Fibroblast of villous mesenchyme (primary cell): ENCODE measurements around the gene DAGLB. TPM values are rescaled to one million over a fixed set of nuclear protein-coding genes. Genes with fewer than 3 reads are reported as not detected.

Experiments used
- DNase-seq: peaks from one replicate; pipeline ENCODE4 v3.0.0-alpha.2; 2010; ENCODE audit warnings: low read depth
- H3K4me3 ChIP-seq: 2 replicates; pipeline ENCODE4 v1.5.1; 2011; ENCODE audit warnings: low read depth, mild to moderate bottlenecking, low read length
- total RNA-seq: library from RNA; depleted of rRNA; stranded (reverse); fragments of >200 nt; gene quantifications from 2 replicates; pipeline ENCODE4 v1.2.3, GENCODE V29; 2012
- TF ChIP-seq, protein P1 (sequence below): IDR thresholded peaks from 2 replicates; pipeline ENCODE4 v1.5.1; 2012; ENCODE audit warnings: low read depth, mild to moderate bottlenecking, low read length; ENCODE audit not compliant: insufficient read depth

The DAGLB gene
- total RNA-seq, 1 donor = 29.4 TPM

DNA sequence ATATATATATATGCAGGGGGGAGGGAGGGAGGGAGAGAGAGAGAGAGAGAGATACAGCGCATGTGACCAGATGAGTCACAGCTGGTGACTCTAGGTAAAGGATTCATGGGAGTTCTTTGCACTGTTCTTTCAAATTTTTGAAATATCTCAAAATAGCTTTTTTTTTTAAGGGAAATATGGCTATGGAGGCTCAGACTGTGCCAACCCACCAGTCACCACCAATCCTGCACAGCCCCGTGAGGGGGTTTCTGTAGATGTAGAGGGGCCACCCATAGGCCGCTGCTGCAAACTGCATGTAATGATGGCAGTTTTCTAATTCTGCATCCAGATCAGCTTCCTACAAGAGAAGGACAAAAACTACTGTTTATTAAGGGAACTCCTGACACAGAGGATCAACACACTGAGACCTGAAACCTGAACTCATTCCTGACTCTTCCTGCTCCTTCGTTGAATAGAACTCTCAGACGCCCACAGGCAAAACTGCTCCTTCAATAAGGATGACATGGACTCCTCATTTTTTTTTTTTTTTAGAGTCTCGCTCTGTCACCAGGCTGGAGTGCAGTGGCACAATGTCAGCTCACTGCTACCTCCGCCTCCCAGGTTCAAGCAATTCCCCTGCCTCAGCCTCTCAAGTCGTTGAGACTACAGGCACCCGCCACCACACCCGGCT lies 17.3 kb downstream of the DAGLB start:
- TF ChIP-seq, protein P1, sequence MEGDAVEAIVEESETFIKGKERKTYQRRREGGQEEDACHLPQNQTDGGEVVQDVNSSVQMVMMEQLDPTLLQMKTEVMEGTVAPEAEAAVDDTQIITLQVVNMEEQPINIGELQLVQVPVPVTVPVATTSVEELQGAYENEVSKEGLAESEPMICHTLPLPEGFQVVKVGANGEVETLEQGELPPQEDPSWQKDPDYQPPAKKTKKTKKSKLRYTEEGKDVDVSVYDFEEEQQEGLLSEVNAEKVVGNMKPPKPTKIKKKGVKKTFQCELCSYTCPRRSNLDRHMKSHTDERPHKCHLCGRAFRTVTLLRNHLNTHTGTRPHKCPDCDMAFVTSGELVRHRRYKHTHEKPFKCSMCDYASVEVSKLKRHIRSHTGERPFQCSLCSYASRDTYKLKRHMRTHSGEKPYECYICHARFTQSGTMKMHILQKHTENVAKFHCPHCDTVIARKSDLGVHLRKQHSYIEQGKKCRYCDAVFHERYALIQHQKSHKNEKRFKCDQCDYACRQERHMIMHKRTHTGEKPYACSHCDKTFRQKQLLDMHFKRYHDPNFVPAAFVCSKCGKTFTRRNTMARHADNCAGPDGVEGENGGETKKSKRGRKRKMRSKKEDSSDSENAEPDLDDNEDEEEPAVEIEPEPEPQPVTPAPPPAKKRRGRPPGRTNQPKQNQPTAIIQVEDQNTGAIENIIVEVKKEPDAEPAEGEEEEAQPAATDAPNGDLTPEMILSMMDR = peak; percentile 28
- DNase-seq = peak; percentile 27
- no peak overlapping the region for H3K4me3 ChIP-seq

DNA sequence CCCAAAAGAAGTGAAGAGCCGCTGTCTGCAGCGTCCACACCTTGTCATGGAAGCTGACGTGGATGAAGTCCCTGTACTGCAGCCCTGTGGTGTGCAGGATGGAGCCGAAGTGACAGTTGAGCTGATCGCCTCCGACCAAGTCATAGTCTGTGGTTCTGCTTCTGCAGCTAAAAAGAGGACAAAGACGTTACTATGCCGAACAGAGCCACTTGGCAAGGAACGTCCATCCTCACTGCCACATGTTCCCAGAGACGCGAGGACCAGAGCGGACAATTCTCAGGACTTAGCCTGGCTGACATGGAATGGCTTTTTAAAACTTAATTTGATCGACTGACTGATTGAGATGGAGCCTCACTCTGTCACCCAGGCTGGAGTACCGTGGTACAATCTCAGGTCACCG lies 21.8 kb downstream of the DAGLB start:
- TF ChIP-seq, protein P1 = no peak
- DNase-seq = no peak
- no peak overlapping the region for H3K4me3 ChIP-seq

DNA sequence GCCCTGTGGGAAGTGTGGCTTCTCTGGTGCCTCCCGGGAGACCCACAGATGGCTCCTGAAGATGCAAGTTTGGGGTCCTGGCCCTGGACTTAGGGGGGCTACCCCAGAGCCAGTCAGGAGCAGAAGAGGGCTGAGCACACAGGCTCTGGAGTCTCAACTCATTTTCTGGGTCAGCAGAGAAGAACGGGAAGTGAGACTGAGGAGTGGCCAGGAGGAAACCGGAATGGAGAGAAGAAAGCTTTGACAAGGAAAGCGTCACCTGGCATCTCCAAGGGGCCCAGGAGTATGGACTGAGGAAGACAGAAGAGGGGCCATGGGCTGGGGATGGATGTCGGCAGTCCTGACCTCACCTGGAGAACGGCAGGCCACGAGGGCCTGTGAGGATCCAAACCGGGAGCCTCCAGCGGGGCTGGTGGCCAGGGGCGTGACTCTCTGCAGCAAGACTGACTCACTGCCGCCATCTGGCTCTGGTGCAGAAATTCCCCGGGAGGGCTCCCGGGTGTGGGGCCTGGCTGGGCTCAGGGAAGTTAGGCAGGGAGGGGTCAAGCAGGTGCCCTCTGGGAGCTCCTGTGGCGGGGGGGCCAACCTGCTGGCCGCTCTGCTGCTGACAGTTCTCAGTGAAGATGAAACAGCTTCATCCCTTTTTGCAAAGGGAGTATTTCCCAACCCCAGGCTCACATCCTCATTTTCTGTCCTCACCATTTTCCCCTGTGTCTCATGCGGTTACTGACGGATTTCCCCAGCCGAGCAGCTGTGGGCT lies 23.6 kb downstream of the DAGLB start:
- no peak overlapping the region for H3K4me3 ChIP-seq
- TF ChIP-seq, protein P1 = no peak
- DNase-seq = no peak

DNA sequence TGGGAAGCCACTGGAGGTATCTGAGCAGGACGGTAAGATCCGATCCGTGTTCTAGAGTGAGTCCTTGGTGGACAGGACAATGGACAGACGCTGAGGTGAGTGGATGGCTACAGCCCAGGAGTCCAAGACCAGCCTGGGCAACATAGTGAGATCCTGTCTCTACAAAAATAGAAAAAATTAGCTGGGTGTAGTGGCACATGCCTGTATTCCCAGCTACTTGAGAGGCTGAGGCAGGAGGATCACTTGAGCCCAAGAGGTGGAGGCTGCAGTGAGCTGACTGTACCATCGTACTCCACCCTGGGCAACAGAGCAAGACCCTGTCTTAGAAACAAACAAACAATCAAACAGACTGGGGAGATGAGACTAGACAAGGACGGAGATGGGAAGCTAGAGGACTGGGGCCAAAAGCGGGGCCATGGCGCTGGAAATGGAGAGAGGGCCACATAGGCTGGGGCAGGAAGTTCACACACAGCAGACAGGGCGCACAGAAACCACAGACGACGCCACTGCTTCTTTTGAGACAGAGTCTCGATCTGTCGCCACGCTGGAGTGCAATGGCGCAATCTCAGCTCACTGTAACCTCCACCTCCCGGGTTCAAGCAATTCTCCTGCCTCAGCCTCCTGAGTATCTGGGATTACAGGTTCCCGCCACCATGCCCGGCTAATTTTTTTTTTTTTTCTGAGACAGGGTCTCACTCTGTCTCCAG lies 24.7 kb downstream of the DAGLB start:
- DNase-seq = no peak
- TF ChIP-seq, protein P1 = no peak

DNA sequence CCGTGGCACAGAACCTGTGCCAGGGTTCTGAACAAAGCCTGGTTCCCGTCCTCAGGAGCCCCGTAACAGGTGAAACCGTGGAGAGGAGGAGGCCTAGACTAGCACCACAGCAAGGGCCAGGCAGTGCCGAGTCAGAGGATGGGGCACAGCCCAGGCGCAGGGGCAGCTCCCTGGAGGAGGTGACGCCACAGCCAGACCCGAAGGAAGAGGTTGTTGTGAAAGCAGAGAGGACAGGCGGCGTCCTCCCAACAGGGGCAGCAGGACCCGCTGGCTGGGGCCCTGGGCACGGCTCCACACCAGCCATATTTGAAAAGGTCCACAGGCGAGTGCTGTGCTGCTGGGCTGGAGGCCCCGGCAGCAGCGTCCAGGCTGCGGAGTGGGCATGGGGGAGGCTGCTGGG lies 25.7 kb downstream of the DAGLB start:
- no peak overlapping the region for H3K4me3 ChIP-seq
- DNase-seq = no peak
- TF ChIP-seq, protein P1 = no peak

More for the DNA sequence above, 24.7 kb downstream of the DAGLB start:
- no peak overlapping the region for H3K4me3 ChIP-seq

DNA sequence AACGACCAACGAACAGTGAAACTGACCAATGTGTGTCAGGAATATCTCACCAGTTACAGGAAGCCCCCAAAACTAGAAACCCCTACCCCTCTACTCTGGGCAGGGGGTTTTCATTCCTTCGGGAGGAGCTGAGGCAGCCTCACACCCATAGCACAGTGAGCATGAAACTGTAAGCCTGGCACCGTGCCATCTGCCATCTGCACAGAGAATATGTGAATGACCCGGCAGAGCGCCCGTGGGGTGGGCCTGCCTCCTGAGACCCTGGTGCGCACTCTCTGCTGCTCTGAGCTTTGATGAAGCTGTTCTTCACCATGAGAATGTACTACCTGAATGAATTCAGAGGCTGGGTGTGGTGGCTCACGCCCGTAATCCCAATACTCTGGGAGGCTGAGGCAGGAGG lies 27.1 kb downstream of the DAGLB start:
- DNase-seq = no peak
- no peak overlapping the region for H3K4me3 ChIP-seq
- TF ChIP-seq, protein P1 = no peak
